ENCODE results near the gene CSTB. TPM values are rescaled to one million over a fixed set of nuclear protein-coding genes. Genes with fewer than 3 reads are reported as not detected.

Gene CSTB
- total and polyA plus RNA-seq, 2 donors (not counting 3 experiments of a cell fraction or from before 2014, with no cell fraction given), result 65.8 to 83.7 TPM

- no peaks in the 10 kb centered on the region for H3K27me3 ChIP-seq (ENCODE audit: control insufficient read depth in 2 of 2, insufficient read depth in 2 of 2, low read length in 2 of 2)
- H3K4me3 ChIP-seq (replicated peaks in 1 of 3; ENCODE audit: insufficient read depth in 1 of 3, low read depth in 1 of 3, low read length in 3 of 3), result no peak overlapping the region
- intact Hi-C loops (cut with micrococcal nuclease) (loop anchor here (10.0 kb wide), 1 partner anchor 107 kb away; no protein-coding TSS in a partner anchor), dilution Hi-C loops (cut with MboI; ENCODE audit: extremely low pct_ligation_motif_present, low sequenced_read_pairs) (no loop called here)
- H3K9ac ChIP-seq (replicated peaks; ENCODE audit: extremely low read depth, insufficient read depth, low read length), result no peak overlapping the region
- ChIA-PET POLR2A (no interaction called here), CTCF (interaction anchor here (1.3 kb wide), 1 partner anchor 45 kb away, joined by 3 read pairs; no protein-coding TSS in a partner anchor)
- BruUV-seq (replicated peaks), result no TSS peak
- H3K36me3 ChIP-seq (ENCODE audit: control insufficient read depth in 2 of 2, extremely low read depth in 1 of 2, insufficient read depth in 2 of 2, low read length in 2 of 2), result peaks cover 3 to 10% of the 10 kb centered on the region in 2 experiments
- no peaks in the 10 kb centered on the region for H3K9me1 ChIP-seq (replicated peaks; ENCODE audit: control insufficient read depth, extremely low read depth, insufficient read depth, low read length)
- TF ChIP-seq POLR2A (IDR thresholded peaks at IDR 0.05; ENCODE audit: low read depth, low read length) (no peak), EZH2 (IDR thresholded peaks at IDR 0.05; ENCODE audit: borderline replicate concordance, low read depth, low read length, severe bottlenecking) (no peak), POLR2AphosphoS5 (IDR thresholded peaks at IDR 0.05; ENCODE audit: insufficient read depth, low read depth, low read length) (no peak), GATA2 (IDR thresholded peaks at IDR 0.05; ENCODE audit: insufficient read depth, insufficient read length, low read depth, low read length) (no peak), JUN (IDR thresholded peaks at IDR 0.05; ENCODE audit: borderline replicate concordance, insufficient read depth, insufficient read length, low read depth) (no peak), FOS (IDR thresholded peaks at IDR 0.05; ENCODE audit: borderline replicate concordance, insufficient read depth, low read length) (no peak), MYC (IDR thresholded peaks at IDR 0.05; ENCODE audit: low read depth, low read length) (no peak)
- TF ChIP-seq, protein P1, sequence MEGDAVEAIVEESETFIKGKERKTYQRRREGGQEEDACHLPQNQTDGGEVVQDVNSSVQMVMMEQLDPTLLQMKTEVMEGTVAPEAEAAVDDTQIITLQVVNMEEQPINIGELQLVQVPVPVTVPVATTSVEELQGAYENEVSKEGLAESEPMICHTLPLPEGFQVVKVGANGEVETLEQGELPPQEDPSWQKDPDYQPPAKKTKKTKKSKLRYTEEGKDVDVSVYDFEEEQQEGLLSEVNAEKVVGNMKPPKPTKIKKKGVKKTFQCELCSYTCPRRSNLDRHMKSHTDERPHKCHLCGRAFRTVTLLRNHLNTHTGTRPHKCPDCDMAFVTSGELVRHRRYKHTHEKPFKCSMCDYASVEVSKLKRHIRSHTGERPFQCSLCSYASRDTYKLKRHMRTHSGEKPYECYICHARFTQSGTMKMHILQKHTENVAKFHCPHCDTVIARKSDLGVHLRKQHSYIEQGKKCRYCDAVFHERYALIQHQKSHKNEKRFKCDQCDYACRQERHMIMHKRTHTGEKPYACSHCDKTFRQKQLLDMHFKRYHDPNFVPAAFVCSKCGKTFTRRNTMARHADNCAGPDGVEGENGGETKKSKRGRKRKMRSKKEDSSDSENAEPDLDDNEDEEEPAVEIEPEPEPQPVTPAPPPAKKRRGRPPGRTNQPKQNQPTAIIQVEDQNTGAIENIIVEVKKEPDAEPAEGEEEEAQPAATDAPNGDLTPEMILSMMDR (IDR thresholded peaks at IDR 0.05; ENCODE audit: extremely low read depth in 1 of 2, insufficient read depth in 1 of 2, low read depth in 1 of 2, low read length in 2 of 2), result no peak
- TF ChIP-seq, protein P2, sequence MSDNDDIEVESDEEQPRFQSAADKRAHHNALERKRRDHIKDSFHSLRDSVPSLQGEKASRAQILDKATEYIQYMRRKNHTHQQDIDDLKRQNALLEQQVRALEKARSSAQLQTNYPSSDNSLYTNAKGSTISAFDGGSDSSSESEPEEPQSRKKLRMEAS (IDR thresholded peaks at IDR 0.05; ENCODE audit: insufficient read depth, insufficient read length), result no peak
- peaks cover 17% of the 10 kb centered on the region for H3K4me1 ChIP-seq (ENCODE audit: control insufficient read depth, extremely low read depth, insufficient read depth, low read length)
- no peaks in the 10 kb centered on the region for H4K20me1 ChIP-seq (replicated peaks; ENCODE audit: control insufficient read depth, extremely low read depth, insufficient read depth, low read length)
- H3K9me3 ChIP-seq (replicated peaks; ENCODE audit: control insufficient read depth, insufficient read depth, low read length), result no peaks in the 10 kb centered on the region
- no peak for FAIRE-seq
- H3K79me2 ChIP-seq (ENCODE audit: control insufficient read depth, insufficient read depth, low read length), result peaks cover 18% of the 10 kb centered on the region
- peak; percentile 15 for DNase-seq (ENCODE audit: low read depth, low spot score)
- H2AFZ ChIP-seq (ENCODE audit: low read depth, low read length), result no peak overlapping the region
- H3K27ac ChIP-seq (ENCODE audit: insufficient read depth, low read depth, low read length), result no peak overlapping the region
- no peak overlapping the region for H3K4me2 ChIP-seq (ENCODE audit: insufficient read depth, low read length)
Measured at GRCh38 chr21:43771698-43772424, 4.2 kb downstream of the CSTB start.
